ENCODE results near the gene TTC33. TPM values are rescaled to one million over a fixed set of nuclear protein-coding genes. Genes with fewer than 3 reads are reported as not detected.
A peak's percentile ranks its signal among the peaks of the same experiment; 100 is the strongest.
"Not testable (repeated sequence)": the region's sequence is repeated elsewhere in the genome, so short reads cannot be mapped to it uniquely, and the experiment has no call there.

The TTC33 gene
- total RNA-seq, 2 experiments from 2014 or later, result 24.4 to 27.4 TPM

GRCh38 chr5:40655138-40655537 is 100.6 kb downstream of the TTC33 start:
- Mint-ChIP-seq H3K27me3 (ENCODE audit: low read depth) (no peaks in the 10 kb centered on the region), H3K27ac (peak overlapping the region; percentile 80), H3K4me3 (peak overlapping the region; percentile 45), H3K4me1 (ENCODE audit: low read depth) (peaks cover 45% of the 10 kb centered on the region), H3K36me3 (ENCODE audit: low read depth) (no peaks in the 10 kb centered on the region), H3K9me3 (no peaks in the 10 kb centered on the region)
- DNase-seq, result no peak
- CTCF ChIA-PET, result interaction anchor here (0.7 to 1.4 kb wide), 3 partner anchors 31 to 364 kb away, joined by 4 to 5 read pairs (median 5); no protein-coding TSS in a partner anchor
- intact Hi-C loops (cut with micrococcal nuclease), result loop anchor here (1.0 kb wide), 1 partner anchor 20 kb away; no protein-coding TSS in a partner anchor

GRCh38 chr5:40654377-40654991 is 101.3 kb downstream of the TTC33 start:
- CTCF ChIA-PET, result interaction anchor here (0.7 to 2.2 kb wide), 5 partner anchors 21 to 364 kb away, joined by 4 to 9 read pairs (median 5); no protein-coding TSS in a partner anchor
- no peaks in the 10 kb centered on the region for H3K27me3 Mint-ChIP-seq (ENCODE audit: low read depth)
- no peak for DNase-seq
- peak overlapping the region; percentile 62 for H3K4me3 Mint-ChIP-seq
- peaks cover 52% of the 10 kb centered on the region for H3K4me1 Mint-ChIP-seq (ENCODE audit: low read depth)
- no peaks in the 10 kb centered on the region for H3K9me3 Mint-ChIP-seq
- H3K27ac Mint-ChIP-seq, result peak overlapping the region; percentile 67
- H3K36me3 Mint-ChIP-seq (ENCODE audit: low read depth), result no peaks in the 10 kb centered on the region
- intact Hi-C loops (cut with micrococcal nuclease), result loop anchor here (1.0 kb wide), 2 partner anchors 12 to 75 kb away; no protein-coding TSS in a partner anchor

GRCh38 chr5:40653221-40654022 is 102.3 kb downstream of the TTC33 start:
- intact Hi-C loops (cut with micrococcal nuclease), result loop anchor here (1.0 kb wide), 2 partner anchors 13 to 74 kb away; no protein-coding TSS in a partner anchor
- CTCF ChIA-PET, result interaction anchor here (0.6 to 2.2 kb wide), 10 partner anchors 12 to 705 kb away, joined by 3 to 9 read pairs (median 4); no protein-coding TSS in a partner anchor
- H3K36me3 Mint-ChIP-seq (ENCODE audit: low read depth), result no peaks in the 10 kb centered on the region
- H3K9me3 Mint-ChIP-seq, result no peaks in the 10 kb centered on the region
- H3K4me1 Mint-ChIP-seq (ENCODE audit: low read depth), result peaks cover 57% of the 10 kb centered on the region
- peak overlapping the region; percentile 54 for H3K4me3 Mint-ChIP-seq
- peak; percentile 22 for DNase-seq
- no peaks in the 10 kb centered on the region for H3K27me3 Mint-ChIP-seq (ENCODE audit: low read depth)
- peak overlapping the region; percentile 67 for H3K27ac Mint-ChIP-seq

GRCh38 chr5:40652441-40653220 is 103.1 kb downstream of the TTC33 start:
- Mint-ChIP-seq H3K36me3 (ENCODE audit: low read depth) (no peaks in the 10 kb centered on the region), H3K9me3 (no peaks in the 10 kb centered on the region), H3K4me1 (ENCODE audit: low read depth) (peaks cover 58% of the 10 kb centered on the region), H3K27me3 (ENCODE audit: low read depth) (no peaks in the 10 kb centered on the region), H3K4me3 (peak overlapping the region; percentile 44), H3K27ac (peak overlapping the region; percentile 33)
- peak; percentile 39 for DNase-seq
- intact Hi-C loops (cut with micrococcal nuclease), result no loop called here
- CTCF ChIA-PET, result interaction anchor here (0.6 to 2.2 kb wide), 11 partner anchors 9 to 266 kb away, joined by 3 to 9 read pairs (median 4); no protein-coding TSS in a partner anchor

- CTCF ChIA-PET, result interaction anchor here (0.6 to 2.0 kb wide), 3 partner anchors 10 to 38 kb away, joined by 3 to 6 read pairs (median 4); no protein-coding TSS in a partner anchor
- H3K4me1 Mint-ChIP-seq (ENCODE audit: low read depth), result peaks cover 57% of the 10 kb centered on the region
Measured at GRCh38 chr5:40651201-40651600, 104.6 kb downstream of the TTC33 start.

GRCh38 chr5:40649463-40650030 is 106.2 kb downstream of the TTC33 start:
- H3K27me3 Mint-ChIP-seq (ENCODE audit: low read depth), result no peaks in the 10 kb centered on the region
- H3K27ac Mint-ChIP-seq, result peak overlapping the region; percentile 44
- H3K9me3 Mint-ChIP-seq, result no peaks in the 10 kb centered on the region
- intact Hi-C loops (cut with micrococcal nuclease), result loop anchor here (2.0 kb wide), 1 partner anchor 27 kb away; no protein-coding TSS in a partner anchor
- no peaks in the 10 kb centered on the region for H3K36me3 Mint-ChIP-seq (ENCODE audit: low read depth)
- no peak for DNase-seq
- H3K4me3 Mint-ChIP-seq, result no peak overlapping the region
- H3K4me1 Mint-ChIP-seq (ENCODE audit: low read depth), result peaks cover 50% of the 10 kb centered on the region
- CTCF ChIA-PET, result no interaction called here

More at GRCh38 chr5:40651201-40651600, 104.6 kb downstream of the TTC33 start:
- Mint-ChIP-seq H3K4me3 (no peak overlapping the region), H3K36me3 (ENCODE audit: low read depth) (no peaks in the 10 kb centered on the region), H3K9me3 (no peaks in the 10 kb centered on the region), H3K27me3 (ENCODE audit: low read depth) (no peaks in the 10 kb centered on the region), H3K27ac (no peak overlapping the region)
- no peak for DNase-seq
- intact Hi-C loops (cut with micrococcal nuclease), result no loop called here

- CTCF ChIA-PET, result no interaction called here
- intact Hi-C loops (cut with micrococcal nuclease), result loop anchor here (2.0 kb wide), 1 partner anchor 25 kb away; no protein-coding TSS in a partner anchor
- Mint-ChIP-seq H3K4me1 (ENCODE audit: low read depth) (peaks cover 36% of the 10 kb centered on the region), H3K36me3 (ENCODE audit: low read depth) (no peaks in the 10 kb centered on the region), H3K27me3 (ENCODE audit: low read depth) (no peaks in the 10 kb centered on the region), H3K27ac (no peak overlapping the region), H3K4me3 (no peak overlapping the region), H3K9me3 (no peaks in the 10 kb centered on the region)
- no peak for DNase-seq
Measured at GRCh38 chr5:40648150-40648549, 107.6 kb downstream of the TTC33 start.

- Mint-ChIP-seq H3K4me1 (ENCODE audit: low read depth) (peaks cover 29% of the 10 kb centered on the region), H3K4me3 (no peak overlapping the region), H3K36me3 (ENCODE audit: low read depth) (no peaks in the 10 kb centered on the region), H3K27ac (no peak overlapping the region), H3K9me3 (no peaks in the 10 kb centered on the region), H3K27me3 (ENCODE audit: low read depth) (no peaks in the 10 kb centered on the region)
- CTCF ChIA-PET, result interaction anchor here (1.0 kb wide), 1 partner anchor 480 kb away, joined by 3 read pairs; no protein-coding TSS in a partner anchor
- no peak for DNase-seq
- intact Hi-C loops (cut with micrococcal nuclease), result no loop called here
Measured at GRCh38 chr5:40646266-40646665, 109.5 kb downstream of the TTC33 start.

GRCh38 chr5:40639531-40639930 is 116.2 kb downstream of the TTC33 start:
- CTCF ChIA-PET, result interaction anchor here (1.6 kb wide), 1 partner anchor 53 kb away, joined by 4 read pairs; no protein-coding TSS in a partner anchor
- H3K4me3 Mint-ChIP-seq; H3K27ac Mint-ChIP-seq; DNase-seq; intact Hi-C loops (cut with micrococcal nuclease); H3K27me3 Mint-ChIP-seq (ENCODE audit: low read depth): not testable (repeated sequence)
- H3K36me3 Mint-ChIP-seq (ENCODE audit: low read depth), result peaks cover 16% of the 10 kb centered on the region
- H3K9me3 Mint-ChIP-seq, result peaks cover 25% of the 10 kb centered on the region
- H3K4me1 Mint-ChIP-seq (ENCODE audit: low read depth), result peaks cover 13% of the 10 kb centered on the region

GRCh38 chr5:40634593-40634992 is 121.2 kb downstream of the TTC33 start:
- H3K27me3 Mint-ChIP-seq (ENCODE audit: low read depth), result no peaks in the 10 kb centered on the region

GRCh38 chr5:40634154-40634553 is 121.6 kb downstream of the TTC33 start:
- Mint-ChIP-seq H3K27me3 (ENCODE audit: low read depth) (no peaks in the 10 kb centered on the region), H3K4me3 (no peak overlapping the region), H3K4me1 (ENCODE audit: low read depth) (peaks cover 3% of the 10 kb centered on the region), H3K27ac (no peak overlapping the region), H3K9me3 (peaks cover 22% of the 10 kb centered on the region), H3K36me3 (ENCODE audit: low read depth) (peaks cover 14% of the 10 kb centered on the region)
- DNase-seq, result no peak
- CTCF ChIA-PET, result no interaction called here
- intact Hi-C loops (cut with micrococcal nuclease), result no loop called here

More at GRCh38 chr5:40634593-40634992, 121.2 kb downstream of the TTC33 start:
- H3K36me3 Mint-ChIP-seq (ENCODE audit: low read depth), result peaks cover 14% of the 10 kb centered on the region
- CTCF ChIA-PET, result no interaction called here
- peaks cover 3% of the 10 kb centered on the region for H3K4me1 Mint-ChIP-seq (ENCODE audit: low read depth)
- H3K27ac Mint-ChIP-seq, result no peak overlapping the region
- intact Hi-C loops (cut with micrococcal nuclease), result no loop called here
- H3K9me3 Mint-ChIP-seq, result peaks cover 24% of the 10 kb centered on the region
- H3K4me3 Mint-ChIP-seq, result no peak overlapping the region
- no peak for DNase-seq

All from activated naive CD4-positive, alpha-beta T cell treated with anti-CD3 and anti-CD28 coated beads for 36 hours (primary cell).